DND-41 (cell line): Measurements from ENCODE around the gene DCUN1D1.

Source experiments
- ATAC-seq: fragments of 200-7000 bp; cut with Tn5 transposase; 3 replicates; pipeline ENCODE4 v1.9.1; 2021; ENCODE audit warnings: low read depth; ENCODE audit not compliant: insufficient read depth
- DNase-seq: peaks from one replicate; pipeline ENCODE4 v3.0.0-alpha.2; 2020
- H2AFZ ChIP-seq: 2 replicates; pipeline ENCODE4 v1.6.0; 2012; ENCODE audit warnings: low read depth, low read length
- H3K27ac ChIP-seq: 2 replicates; pipeline ENCODE4 v1.5.1; 2012; ENCODE audit warnings: low read length, inconsistent platforms
- H3K27me3 ChIP-seq: fragments of 200-600 bp; sonication (generic); 2 replicates; pipeline ENCODE4 v1.6.0; 2012; ENCODE audit warnings: low read length, mild to moderate bottlenecking, inconsistent platforms; ENCODE audit not compliant: insufficient read depth, poor library complexity
- H3K36me3 ChIP-seq: 2 replicates; pipeline ENCODE4 v1.5.1; 2012; ENCODE audit warnings: low read length, inconsistent platforms; ENCODE audit not compliant: insufficient read depth
- H3K4me1 ChIP-seq: 2 replicates; pipeline ENCODE4 v1.5.1; 2012; ENCODE audit warnings: mild to moderate bottlenecking, low read length; ENCODE audit not compliant: insufficient read depth
- H3K4me2 ChIP-seq: 2 replicates; pipeline ENCODE4 v1.6.0; 2012; ENCODE audit warnings: mild to moderate bottlenecking, moderate library complexity, low read length, inconsistent platforms; ENCODE audit not compliant: insufficient read depth
- H3K4me3 ChIP-seq, 2 experiments: fragments of 200-600 bp in 1 of 2; shearing (Covaris generic) in 1 of 2; 2 replicates each; pipeline ENCODE4 v1.5.1; 2012 to 2016; ENCODE audit warnings: inconsistent platforms in 2 of 2, low read length in 2 of 2, mild to moderate bottlenecking in 2 of 2, low read depth in 1 of 2, moderate library complexity in 1 of 2
- H3K79me2 ChIP-seq: 2 replicates; pipeline ENCODE4 v1.6.0; 2012; ENCODE audit warnings: low read length, inconsistent platforms; ENCODE audit not compliant: insufficient read depth
- H3K9ac ChIP-seq: 2 replicates; pipeline ENCODE4 v1.6.0; 2012; ENCODE audit warnings: low read depth, mild to moderate bottlenecking, inconsistent platforms, low read length, moderate library complexity
- H3K9me3 ChIP-seq: 2 replicates; pipeline ENCODE4 v1.5.1; 2012; ENCODE audit warnings: low read length, moderate library complexity, mild to moderate bottlenecking, inconsistent platforms; ENCODE audit not compliant: insufficient read depth, severe bottlenecking
- H4K20me1 ChIP-seq: 2 replicates; pipeline ENCODE4 v1.6.0; 2012; ENCODE audit warnings: low read length; ENCODE audit not compliant: insufficient read depth
- EZH2 ChIP-seq: IDR thresholded peaks from 3 replicates; pipeline ENCODE4 v1.6.1; 2012; ENCODE audit warnings: borderline replicate concordance, low read depth, mild to moderate bottlenecking, moderate library complexity, low read length, inconsistent platforms; ENCODE audit not compliant: severe bottlenecking
- TF ChIP-seq, protein P1 (sequence below): IDR thresholded peaks from 2 replicates; pipeline ENCODE4 v1.5.1; 2012; ENCODE audit warnings: borderline replicate concordance, low read length, moderate library complexity, mild to moderate bottlenecking; ENCODE audit not compliant: poor library complexity, severe bottlenecking; ENCODE audit errors: extremely low read depth

Gene DCUN1D1

GRCh38 chr3:182980204-182981037 lies at the start of gene DCUN1D1:
Gene DCUN1D1 (minus strand): TSS chr3:182980538. CDS start chr3:182980489, 49 bp downstream.
- Histone ChIP-seq H3K36me3 (no peaks in the 10 kb centered on the region), H3K79me2 (peaks cover 51% of the 10 kb centered on the region), H3K27ac (peak within 1 kb of the TSS; percentile 83), H3K27me3 (no peaks in the 10 kb centered on the region), H3K9ac (peak within 1 kb of the TSS; percentile 77), H3K4me3 (peak within 1 kb of the TSS; percentile 88 to 92; a peak in 3 of 4 replicates), H3K4me1 (peaks cover 41% of the 10 kb centered on the region), H3K9me3 (no peaks in the 10 kb centered on the region), H3K4me2 (peak within 1 kb of the TSS; percentile 71), H4K20me1 (peaks cover 26% of the 10 kb centered on the region; the same call in 1 of the 2 replicates), H2AFZ (peak within 1 kb of the TSS; percentile 85)
- TF ChIP-seq EZH2 = no peak
- TF ChIP-seq, protein P1, sequence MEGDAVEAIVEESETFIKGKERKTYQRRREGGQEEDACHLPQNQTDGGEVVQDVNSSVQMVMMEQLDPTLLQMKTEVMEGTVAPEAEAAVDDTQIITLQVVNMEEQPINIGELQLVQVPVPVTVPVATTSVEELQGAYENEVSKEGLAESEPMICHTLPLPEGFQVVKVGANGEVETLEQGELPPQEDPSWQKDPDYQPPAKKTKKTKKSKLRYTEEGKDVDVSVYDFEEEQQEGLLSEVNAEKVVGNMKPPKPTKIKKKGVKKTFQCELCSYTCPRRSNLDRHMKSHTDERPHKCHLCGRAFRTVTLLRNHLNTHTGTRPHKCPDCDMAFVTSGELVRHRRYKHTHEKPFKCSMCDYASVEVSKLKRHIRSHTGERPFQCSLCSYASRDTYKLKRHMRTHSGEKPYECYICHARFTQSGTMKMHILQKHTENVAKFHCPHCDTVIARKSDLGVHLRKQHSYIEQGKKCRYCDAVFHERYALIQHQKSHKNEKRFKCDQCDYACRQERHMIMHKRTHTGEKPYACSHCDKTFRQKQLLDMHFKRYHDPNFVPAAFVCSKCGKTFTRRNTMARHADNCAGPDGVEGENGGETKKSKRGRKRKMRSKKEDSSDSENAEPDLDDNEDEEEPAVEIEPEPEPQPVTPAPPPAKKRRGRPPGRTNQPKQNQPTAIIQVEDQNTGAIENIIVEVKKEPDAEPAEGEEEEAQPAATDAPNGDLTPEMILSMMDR = no peak
- DNase-seq = peak; percentile 85
- ATAC-seq = peak; percentile 82

DNA sequence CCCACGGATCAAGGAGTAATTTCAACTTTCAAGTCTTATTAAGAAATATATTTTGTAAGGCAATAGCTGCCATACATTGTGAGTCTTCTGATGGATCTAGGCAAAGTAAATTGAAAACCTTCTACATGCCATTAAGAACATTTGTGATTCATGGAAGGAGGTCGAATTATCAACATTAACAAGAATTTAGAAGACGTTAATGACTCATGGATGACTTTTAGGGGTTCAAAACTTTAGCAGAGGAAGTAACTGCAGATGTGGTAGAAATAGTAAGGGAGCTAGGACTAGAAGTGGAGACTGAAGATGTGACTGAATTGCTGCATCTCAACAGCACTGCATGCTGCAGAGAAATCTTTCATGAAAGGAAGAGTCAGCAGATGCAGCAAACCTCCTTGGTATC lies 48.1 kb upstream of the DCUN1D1 start:
- no peak for ATAC-seq
- Histone ChIP-seq H4K20me1 (no peaks in the 10 kb centered on the region), H3K36me3 (peaks cover 47% of the 10 kb centered on the region), H2AFZ (no peak overlapping the region), H3K9me3 (peaks cover 3% of the 10 kb centered on the region), H3K27ac (no peak overlapping the region), H3K9ac (no peak overlapping the region), H3K27me3 (no peaks in the 10 kb centered on the region), H3K4me3 (no peak overlapping the region), H3K79me2 (no peaks in the 10 kb centered on the region), H3K4me2 (no peak overlapping the region), H3K4me1 (no peaks in the 10 kb centered on the region)
- TF ChIP-seq, protein P1 = no peak
- TF ChIP-seq EZH2 = no peak
- DNase-seq = no peak

DNA sequence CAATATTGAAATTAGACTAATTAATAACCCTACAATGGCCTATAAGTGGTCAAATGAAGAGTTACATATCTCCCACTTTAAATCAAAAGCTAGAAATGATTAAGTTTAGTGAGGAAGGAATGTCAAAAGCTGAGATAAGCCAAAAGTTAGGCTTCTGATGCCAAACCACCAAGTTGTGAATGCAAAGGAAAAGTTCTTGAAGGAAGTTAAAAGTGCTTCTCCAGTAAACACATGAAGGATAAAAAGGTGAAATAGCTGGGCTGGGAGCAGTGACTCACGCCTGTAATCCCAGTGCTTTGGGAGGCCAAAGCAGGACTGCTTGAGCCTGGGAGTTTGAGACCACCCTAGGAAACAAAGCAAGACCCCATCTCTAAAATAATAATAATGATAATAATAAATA lies 46.9 kb upstream of the DCUN1D1 start:
- H3K4me3 ChIP-seq = no peak overlapping the region
- H3K27ac ChIP-seq = no peak overlapping the region
- H3K4me1 ChIP-seq = no peaks in the 10 kb centered on the region
- peaks cover 38% of the 10 kb centered on the region for H3K36me3 ChIP-seq
- no peak overlapping the region for H3K4me2 ChIP-seq
- H2AFZ ChIP-seq = no peak overlapping the region
- DNase-seq (no peak), ATAC-seq (no peak)
- no peak overlapping the region for H3K9ac ChIP-seq
- H3K27me3 ChIP-seq = no peaks in the 10 kb centered on the region
- TF ChIP-seq, protein P1 = no peak
- no peak for TF ChIP-seq EZH2
- H3K9me3 ChIP-seq = peaks cover 3% of the 10 kb centered on the region
- H3K79me2 ChIP-seq = no peaks in the 10 kb centered on the region
- no peaks in the 10 kb centered on the region for H4K20me1 ChIP-seq
